Prostate gland (tissue), 2 donors: ENCODE measurements around the gene TLCD4. TPM values are rescaled to one million over a fixed set of nuclear protein-coding genes. Genes with fewer than 3 reads are reported as not detected.
"Not testable (repeated sequence)": the region's sequence is repeated elsewhere in the genome, so short reads cannot be mapped to it uniquely, and the experiment has no call there.

Source experiments
- DNase-seq: peaks from one replicate; pipeline ENCODE4 v3.0.0-alpha.2; 2019; ENCODE audit warnings: low spot score
- H3K27ac ChIP-seq, 2 donors: fragments of 200-600 bp; sonication (generic); 2 replicates each; pipeline ENCODE4 v1.5.1; 2017 to 2019
- H3K27me3 ChIP-seq: fragments of 200-600 bp; sonication (generic); replicated peaks from 2 replicates; pipeline ENCODE4 v1.5.1; 2019; ENCODE audit not compliant: insufficient read depth
- H3K36me3 ChIP-seq, 2 donors: fragments of 200-600 bp; sonication (generic); 1 replicate in 1 of 2; 2 replicates in 1 of 2; pipeline versions ENCODE4 v1.5.1 to v1.8.1; 2017 to 2019
- H3K4me1 ChIP-seq: fragments of 200-600 bp; sonication (generic); replicated peaks from 2 replicates; pipeline ENCODE4 v1.5.1; 2019
- H3K4me3 ChIP-seq, 2 donors: fragments of 200-600 bp; sonication (generic); 2 replicates each; pipeline ENCODE4 v1.5.1; 2017 to 2019
- H3K9me3 ChIP-seq: fragments of 200-600 bp; sonication (generic); 2 replicates; pipeline ENCODE4 v1.5.1; 2017
- POLR2A ChIP-seq: fragments of 450-650 bp; IDR thresholded peaks from one replicate; pipeline ENCODE4 v1.6.1; 2016; ENCODE audit warnings: antibody characterized with exemption, mild to moderate bottlenecking
- POLR2AphosphoS5 ChIP-seq: sonication (generic); formaldehyde crosslinking; IDR thresholded peaks from one replicate; pipeline ENCODE4 v1.6.1; 2017; ENCODE audit warnings: antibody characterized with exemption
- WGBS: methylation state at CpG from one replicate; pipeline ENCODE4 v1.1.5; 2018; 5-methylcytosine and 5-hydroxymethylcytosine counted together
- intact Hi-C: fragments of 100-400 bp; cut with DNase I; formaldehyde crosslinking; loops from one replicate; pipeline ENCODE4 v1.14.2; 2022
- total RNA-seq, 2 donors: library from RNA; depleted of rRNA; stranded (reverse); fragments of >200 nt; gene quantifications; one replicate each; pipeline ENCODE4 v1.1.0, GENCODE V29; 2016
- TF ChIP-seq, protein P1 (sequence below), 4 experiments: fragments of 200-600 bp in 2 of 4; fragments of 450-650 bp in 2 of 4; sonication (generic) in 2 of 4; IDR thresholded peaks; 1 replicate in 3 of 4; 2 replicates in 1 of 4; pipeline ENCODE4 v1.5.1; 2016 to 2019; ENCODE audit warnings: antibody characterized with exemption in 4 of 4, mild to moderate bottlenecking in 2 of 4, moderate library complexity in 2 of 4

TLCD4 gene
- total RNA-seq, 2 donors from 2014 or later, result 6.5 to 7.6 TPM

DNA sequence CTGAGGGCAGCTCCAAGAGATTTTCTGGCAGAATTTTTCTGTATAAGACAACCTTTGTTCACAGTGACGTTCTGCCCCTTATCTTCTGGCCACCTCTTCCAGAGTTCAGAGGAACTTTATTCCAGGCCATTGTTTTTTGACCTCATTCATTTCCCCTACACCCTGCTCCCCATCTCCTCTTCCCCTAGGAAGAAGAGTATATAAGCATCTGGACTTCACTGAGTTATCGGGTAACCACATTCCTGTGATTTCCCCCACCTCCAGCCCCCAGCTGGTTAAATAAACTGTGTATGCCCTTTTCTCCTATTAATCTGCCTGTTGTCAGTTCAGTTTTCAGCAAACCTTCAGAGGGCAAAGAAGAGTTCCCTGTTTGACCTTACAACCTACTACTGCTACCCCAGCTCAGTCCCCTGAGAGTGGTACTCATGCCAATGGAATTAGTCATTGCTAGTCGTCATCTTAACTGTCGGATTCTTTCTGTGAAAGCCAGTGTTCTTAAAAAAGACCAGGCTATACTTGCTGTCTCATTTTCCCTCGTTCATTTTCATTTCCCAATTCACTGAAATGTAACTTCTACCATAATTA, 30.1 kb upstream of the TLCD4 start:
- 30% methylated on average over 5 of the region's 5 CpGs for WGBS
- Histone ChIP-seq H3K4me1 (no peaks in the 10 kb centered on the region), H3K27ac (no peak overlapping the region), H3K36me3 (no peaks in the 10 kb centered on the region), H3K4me3 (no peak overlapping the region), H3K27me3 (no peaks in the 10 kb centered on the region), H3K9me3 (no peaks in the 10 kb centered on the region)
- no peak for DNase-seq
- no peak for TF ChIP-seq POLR2AphosphoS5
- TF ChIP-seq, protein P1, sequence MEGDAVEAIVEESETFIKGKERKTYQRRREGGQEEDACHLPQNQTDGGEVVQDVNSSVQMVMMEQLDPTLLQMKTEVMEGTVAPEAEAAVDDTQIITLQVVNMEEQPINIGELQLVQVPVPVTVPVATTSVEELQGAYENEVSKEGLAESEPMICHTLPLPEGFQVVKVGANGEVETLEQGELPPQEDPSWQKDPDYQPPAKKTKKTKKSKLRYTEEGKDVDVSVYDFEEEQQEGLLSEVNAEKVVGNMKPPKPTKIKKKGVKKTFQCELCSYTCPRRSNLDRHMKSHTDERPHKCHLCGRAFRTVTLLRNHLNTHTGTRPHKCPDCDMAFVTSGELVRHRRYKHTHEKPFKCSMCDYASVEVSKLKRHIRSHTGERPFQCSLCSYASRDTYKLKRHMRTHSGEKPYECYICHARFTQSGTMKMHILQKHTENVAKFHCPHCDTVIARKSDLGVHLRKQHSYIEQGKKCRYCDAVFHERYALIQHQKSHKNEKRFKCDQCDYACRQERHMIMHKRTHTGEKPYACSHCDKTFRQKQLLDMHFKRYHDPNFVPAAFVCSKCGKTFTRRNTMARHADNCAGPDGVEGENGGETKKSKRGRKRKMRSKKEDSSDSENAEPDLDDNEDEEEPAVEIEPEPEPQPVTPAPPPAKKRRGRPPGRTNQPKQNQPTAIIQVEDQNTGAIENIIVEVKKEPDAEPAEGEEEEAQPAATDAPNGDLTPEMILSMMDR (IDR thresholded peaks at IDR 0.05), result no peak
- no peak for TF ChIP-seq POLR2A
- intact Hi-C loops, result no loop called here

DNA sequence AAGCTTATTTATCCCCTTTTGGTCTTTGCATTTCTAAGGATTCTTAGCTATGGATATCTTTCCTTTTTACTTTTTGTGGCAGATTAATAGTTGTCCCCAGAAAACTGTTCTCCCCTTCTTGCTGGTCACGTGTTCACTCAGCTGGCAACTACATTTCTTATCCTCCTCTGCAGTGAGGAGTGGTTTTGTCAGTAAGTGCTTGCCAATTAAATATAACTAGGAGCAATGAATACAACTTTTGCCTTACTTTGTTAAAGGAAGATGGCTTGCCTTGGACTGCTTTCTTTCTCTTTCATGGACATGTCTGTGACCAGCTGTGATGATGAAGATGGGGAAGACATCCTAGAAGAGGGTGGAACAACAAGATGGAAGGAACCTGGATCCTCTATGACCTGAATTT, 28.9 kb upstream of the TLCD4 start:
- no peak overlapping the region for H3K27ac ChIP-seq
- intact Hi-C loops, result no loop called here
- H3K9me3 ChIP-seq, result no peaks in the 10 kb centered on the region
- H3K4me1 ChIP-seq, result no peaks in the 10 kb centered on the region
- DNase-seq, result no peak
- no peak for TF ChIP-seq POLR2A
- TF ChIP-seq, protein P1 (IDR thresholded peaks at IDR 0.05), result no peak
- no peak for TF ChIP-seq POLR2AphosphoS5
- H3K4me3 ChIP-seq, result no peak overlapping the region
- 100% methylated on average over 1 of the region's 1 CpG for WGBS
- no peaks in the 10 kb centered on the region for H3K27me3 ChIP-seq
- no peaks in the 10 kb centered on the region for H3K36me3 ChIP-seq

DNA sequence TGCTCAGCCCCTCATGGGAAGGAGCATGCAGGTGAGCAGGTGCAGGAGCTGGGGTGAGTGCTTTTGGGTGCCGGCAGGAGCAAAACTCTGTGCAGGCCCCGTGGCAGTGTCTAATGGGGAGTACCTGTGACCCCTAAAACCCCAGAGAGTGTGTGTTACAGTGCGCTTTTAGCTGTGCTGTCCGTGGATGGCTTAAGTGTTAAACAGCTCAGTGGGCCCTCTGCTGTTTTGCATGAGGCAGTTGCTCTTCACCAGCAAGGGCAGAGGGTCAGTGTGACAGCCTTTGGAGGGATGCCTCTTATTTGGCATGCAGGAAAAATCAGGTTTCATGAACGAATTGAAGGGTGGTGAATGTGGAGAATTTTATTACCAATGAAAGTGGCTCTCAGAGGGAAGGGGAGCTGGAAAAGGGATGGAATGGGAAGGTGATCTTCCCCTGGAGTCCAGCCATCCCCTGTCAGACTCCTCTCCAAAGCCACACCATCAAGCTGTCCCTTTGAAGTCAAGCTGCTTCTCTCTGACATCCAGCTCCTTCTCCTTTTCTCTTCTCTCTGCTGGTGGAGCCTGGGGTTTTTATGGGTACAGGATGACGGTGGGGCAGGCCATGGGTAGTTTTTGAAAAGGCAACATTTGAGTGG, 27.4 kb upstream of the TLCD4 start:
- H3K27me3 ChIP-seq, result no peaks in the 10 kb centered on the region
- intact Hi-C loops, result no loop called here
- TF ChIP-seq, protein P1 (IDR thresholded peaks at IDR 0.05), result no peak
- no peak for TF ChIP-seq POLR2AphosphoS5
- no peak for TF ChIP-seq POLR2A
- H3K27ac ChIP-seq, result no peak overlapping the region
- no peak overlapping the region for H3K4me3 ChIP-seq
- DNase-seq, result no peak
- WGBS, result 94% methylated on average over 6 of the region's 6 CpGs
- H3K4me1 ChIP-seq, result no peaks in the 10 kb centered on the region
- no peaks in the 10 kb centered on the region for H3K36me3 ChIP-seq
- no peaks in the 10 kb centered on the region for H3K9me3 ChIP-seq

DNA sequence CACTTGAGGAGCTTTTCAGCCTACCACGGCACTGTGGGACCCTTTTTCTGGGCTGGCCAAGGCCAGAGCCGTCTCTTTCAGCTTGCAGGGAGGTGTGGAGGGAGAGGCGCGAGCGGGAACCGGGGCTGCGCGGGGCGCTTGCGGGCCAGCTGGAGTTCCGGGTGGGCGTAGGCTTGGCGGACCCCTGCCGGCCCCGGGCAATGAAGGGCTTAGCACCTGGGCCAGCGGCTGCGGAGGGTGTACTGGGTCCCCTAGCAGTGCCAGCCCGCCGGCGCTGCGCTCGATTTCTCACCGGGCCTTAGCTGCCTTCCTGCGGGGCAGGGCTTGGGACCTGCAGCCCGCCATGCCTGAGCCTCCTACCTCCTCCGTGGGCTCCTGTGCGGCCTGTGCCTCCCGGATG, 25.9 kb upstream of the TLCD4 start:
- WGBS, result 92% methylated on average over 24 of the region's 28 CpGs
- H3K4me3 ChIP-seq, H3K9me3 ChIP-seq, H3K27ac ChIP-seq, DNase-seq, H3K36me3 ChIP-seq, H3K27me3 ChIP-seq, intact Hi-C loops, H3K4me1 ChIP-seq: not testable (repeated sequence)

DNA sequence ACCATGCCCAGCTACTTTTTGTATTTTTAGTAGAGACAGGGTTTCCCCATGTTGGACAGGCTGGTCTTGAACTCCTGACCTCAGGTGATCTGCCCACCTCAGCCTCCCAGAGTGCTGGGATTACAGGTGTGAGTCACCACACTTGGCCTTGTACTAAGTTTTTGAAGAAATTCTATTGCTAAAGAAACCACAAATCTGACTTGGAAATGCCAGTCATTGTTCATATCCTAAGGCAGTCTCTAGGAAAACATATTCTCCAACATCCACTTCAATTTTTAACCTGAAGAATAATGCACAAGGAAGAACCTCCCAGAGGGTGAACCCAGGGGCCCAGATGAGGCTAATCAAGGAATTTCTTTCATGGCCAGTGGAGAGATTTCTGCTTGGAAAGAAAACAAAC, 24.3 kb upstream of the TLCD4 start:
- H3K4me3 ChIP-seq, H3K27me3 ChIP-seq, H3K9me3 ChIP-seq, H3K4me1 ChIP-seq, H3K36me3 ChIP-seq, H3K27ac ChIP-seq, DNase-seq, intact Hi-C loops: not testable (repeated sequence)

DNA sequence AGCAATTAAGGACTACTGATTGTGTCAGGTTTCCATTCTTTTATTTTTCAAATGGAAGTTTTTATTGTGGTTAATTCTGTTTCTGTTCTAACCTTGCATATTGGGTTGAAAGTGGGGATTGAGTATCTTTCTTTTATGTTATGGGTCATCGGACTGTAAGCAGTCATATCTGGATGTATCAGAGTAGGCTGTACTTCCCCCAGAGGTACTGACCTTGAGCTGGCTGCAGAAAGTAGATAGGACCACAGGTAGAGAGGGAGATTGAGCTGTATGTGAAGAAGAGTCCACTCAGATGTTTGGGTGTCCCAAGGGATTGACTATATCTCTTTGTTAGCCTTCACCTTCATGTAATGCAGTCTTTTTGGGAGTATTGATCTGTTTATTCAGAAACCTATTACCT, 23.9 kb upstream of the TLCD4 start:
- Histone ChIP-seq H3K27me3 (no peaks in the 10 kb centered on the region), H3K36me3 (no peaks in the 10 kb centered on the region), H3K4me3 (no peak overlapping the region), H3K9me3 (no peaks in the 10 kb centered on the region), H3K4me1 (no peaks in the 10 kb centered on the region), H3K27ac (no peak overlapping the region)
- DNase-seq, result no peak
- intact Hi-C loops, result no loop called here
- 39% methylated on average over 1 of the region's 1 CpG for WGBS
- TF ChIP-seq, protein P1 (IDR thresholded peaks at IDR 0.05), result no peak
- no peak for TF ChIP-seq POLR2AphosphoS5
- no peak for TF ChIP-seq POLR2A
